MG63 (cell line): ENCODE results near the gene RNF144A. TPM values are rescaled to one million over a fixed set of nuclear protein-coding genes. Genes with fewer than 3 reads are reported as not detected.

Experiments
- DNase-seq: peaks from one replicate; pipeline ENCODE4 v3.0.0-alpha.2; 2020
- H3K27me3 ChIP-seq: fragments of 250-450 bp; sonication (Bioruptor Pico); 2 replicates; pipeline ENCODE4 v1.5.1; 2020; ENCODE audit warnings: mild to moderate bottlenecking, moderate library complexity
- H3K36me3 ChIP-seq: fragments of 250-450 bp; sonication (Bioruptor Pico); 2 replicates; pipeline ENCODE4 v1.5.1; 2020; ENCODE audit warnings: mild to moderate bottlenecking, moderate library complexity
- H3K4me3 ChIP-seq: fragments of 250-450 bp; sonication (Bioruptor Pico); 2 replicates; pipeline ENCODE4 v1.5.1; 2020; ENCODE audit warnings: mild to moderate bottlenecking, moderate library complexity
- H3K9me3 ChIP-seq: fragments of 250-450 bp; sonication (Bioruptor Pico); 2 replicates; pipeline ENCODE4 v1.5.1; 2020; ENCODE audit warnings: mild to moderate bottlenecking, moderate library complexity
- total RNA-seq: library from RNA; depleted of rRNA; stranded (reverse); fragments of >200 nt; shearing (Covaris generic); gene quantifications from 2 replicates; pipeline ENCODE4 v1.2.3, GENCODE V29; 2014; ENCODE audit warnings: low replicate concordance

Gene RNF144A
- total RNA-seq, 1 experiment from 2014 or later = 1.1 TPM

GRCh38 chr2:6921321-6921922, 4.2 kb downstream of the RNF144A start:
- H3K27me3 ChIP-seq = no peaks in the 10 kb centered on the region
- H3K9me3 ChIP-seq = no peaks in the 10 kb centered on the region
- H3K4me3 ChIP-seq = no peak overlapping the region
- H3K36me3 ChIP-seq = no peaks in the 10 kb centered on the region
- DNase-seq = no peak

DNA sequence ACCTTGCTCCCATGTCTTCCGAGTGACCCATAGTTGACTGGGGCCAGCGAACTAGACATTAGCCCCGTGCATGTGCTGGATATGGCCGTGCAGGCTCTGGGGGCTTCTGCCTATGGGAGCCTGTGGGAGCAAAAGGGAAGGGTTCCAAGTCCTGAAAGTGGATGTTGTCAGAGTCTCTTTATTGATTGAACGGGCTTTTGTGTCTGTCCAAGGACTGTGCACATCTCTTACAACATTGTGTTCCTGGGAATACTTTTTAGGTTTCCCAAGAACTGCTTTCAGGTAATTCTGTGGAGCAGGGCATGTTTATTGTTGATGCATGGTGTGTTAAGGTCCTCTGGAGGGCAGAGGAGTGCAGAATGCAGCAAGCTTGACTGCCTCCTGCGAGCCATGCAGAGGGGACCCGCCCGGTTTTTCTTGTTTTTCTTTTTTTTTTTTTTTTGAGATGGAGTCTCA, 5.0 kb downstream of the RNF144A start:
- H3K27me3 ChIP-seq = no peaks in the 10 kb centered on the region

GRCh38 chr2:6923319-6923718, 6.1 kb downstream of the RNF144A start:
- no peaks in the 10 kb centered on the region for H3K36me3 ChIP-seq
- no peak overlapping the region for H3K4me3 ChIP-seq
- H3K9me3 ChIP-seq = no peaks in the 10 kb centered on the region
- no peak for DNase-seq
- no peaks in the 10 kb centered on the region for H3K27me3 ChIP-seq

More for the DNA sequence above, 5.0 kb downstream of the RNF144A start:
- no peaks in the 10 kb centered on the region for H3K9me3 ChIP-seq
- H3K4me3 ChIP-seq = no peak overlapping the region
- no peaks in the 10 kb centered on the region for H3K36me3 ChIP-seq
- no peak for DNase-seq

- Histone ChIP-seq H3K9me3 (no peaks in the 10 kb centered on the region), H3K36me3 (no peaks in the 10 kb centered on the region), H3K27me3 (no peaks in the 10 kb centered on the region), H3K4me3 (no peak overlapping the region)
- no peak for DNase-seq
Observed at GRCh38 chr2:6924101-6924923, 7.1 kb downstream of the RNF144A start.

GRCh38 chr2:6924924-6925409, 7.8 kb downstream of the RNF144A start:
- Histone ChIP-seq H3K4me3 (no peak overlapping the region), H3K27me3 (no peaks in the 10 kb centered on the region), H3K36me3 (no peaks in the 10 kb centered on the region), H3K9me3 (no peaks in the 10 kb centered on the region)
- DNase-seq = no peak

GRCh38 chr2:6926071-6926732, 9.0 kb downstream of the RNF144A start:
- Histone ChIP-seq H3K4me3 (no peak overlapping the region), H3K9me3 (no peaks in the 10 kb centered on the region), H3K36me3 (no peaks in the 10 kb centered on the region), H3K27me3 (no peaks in the 10 kb centered on the region)
- no peak for DNase-seq

- no peaks in the 10 kb centered on the region for H3K9me3 ChIP-seq
- DNase-seq = no peak
Observed at GRCh38 chr2:6927186-6927585, 10.0 kb downstream of the RNF144A start.

DNA sequence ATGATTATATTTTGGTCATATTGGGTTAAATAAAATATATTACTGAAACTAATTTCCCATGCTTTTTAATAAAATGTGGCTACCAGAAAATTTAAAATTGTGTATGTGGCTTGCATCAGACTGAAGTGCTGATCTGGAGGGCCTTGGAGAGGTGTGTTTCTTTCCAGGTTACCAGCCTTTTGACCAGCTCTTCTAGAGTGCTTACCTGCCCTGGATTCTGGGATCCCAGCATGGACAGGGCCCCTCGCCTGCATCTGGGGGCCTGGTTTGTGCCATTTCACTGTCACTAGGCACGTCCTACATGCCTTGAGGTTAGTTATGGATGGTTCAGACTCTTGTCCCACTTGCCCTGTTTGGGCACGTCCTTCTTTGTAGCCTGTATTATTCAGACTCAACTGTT, 10.5 kb downstream of the RNF144A start:
- Histone ChIP-seq H3K4me3 (no peak overlapping the region), H3K36me3 (no peaks in the 10 kb centered on the region), H3K27me3 (no peaks in the 10 kb centered on the region), H3K9me3 (no peaks in the 10 kb centered on the region)
- no peak for DNase-seq

More at GRCh38 chr2:6927186-6927585, 10.0 kb downstream of the RNF144A start:
- Histone ChIP-seq H3K27me3 (no peaks in the 10 kb centered on the region), H3K36me3 (no peaks in the 10 kb centered on the region), H3K4me3 (no peak overlapping the region)

GRCh38 chr2:6928452-6928851, 11.2 kb downstream of the RNF144A start:
- no peaks in the 10 kb centered on the region for H3K27me3 ChIP-seq

GRCh38 chr2:6929196-6929819, 12.1 kb downstream of the RNF144A start:
- peak; percentile 15 for DNase-seq
- Histone ChIP-seq H3K4me3 (no peak overlapping the region), H3K36me3 (no peaks in the 10 kb centered on the region), H3K9me3 (no peaks in the 10 kb centered on the region), H3K27me3 (no peaks in the 10 kb centered on the region)

More at GRCh38 chr2:6928452-6928851, 11.2 kb downstream of the RNF144A start:
- Histone ChIP-seq H3K9me3 (no peaks in the 10 kb centered on the region), H3K36me3 (no peaks in the 10 kb centered on the region), H3K4me3 (no peak overlapping the region)
- no peak for DNase-seq

- Histone ChIP-seq H3K36me3 (no peaks in the 10 kb centered on the region), H3K4me3 (no peak overlapping the region), H3K9me3 (no peaks in the 10 kb centered on the region), H3K27me3 (no peaks in the 10 kb centered on the region)
- DNase-seq = no peak
Observed at GRCh38 chr2:6930923-6931647, 13.9 kb downstream of the RNF144A start.

DNA sequence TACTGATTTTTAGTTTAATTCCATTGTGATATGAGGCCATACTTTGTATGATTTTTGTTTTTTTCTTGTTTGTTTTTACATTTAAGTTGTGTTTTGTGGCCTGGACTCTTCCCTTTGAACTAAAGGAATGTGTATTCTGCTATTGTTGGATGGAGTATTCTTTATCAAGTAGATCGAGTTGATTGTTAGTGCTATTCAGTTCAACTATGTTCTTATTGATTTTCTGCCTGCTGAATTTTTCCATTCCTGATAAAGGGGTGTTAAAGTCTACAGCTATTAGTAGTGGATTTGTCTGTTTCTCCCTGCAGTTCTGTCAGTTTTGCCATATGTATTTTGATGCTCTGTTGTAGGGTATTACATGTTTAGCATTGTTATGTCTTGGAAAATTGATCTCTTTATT, 14.5 kb downstream of the RNF144A start:
- no peak for DNase-seq
- Histone ChIP-seq H3K4me3 (no peak overlapping the region), H3K36me3 (no peaks in the 10 kb centered on the region)

DNA sequence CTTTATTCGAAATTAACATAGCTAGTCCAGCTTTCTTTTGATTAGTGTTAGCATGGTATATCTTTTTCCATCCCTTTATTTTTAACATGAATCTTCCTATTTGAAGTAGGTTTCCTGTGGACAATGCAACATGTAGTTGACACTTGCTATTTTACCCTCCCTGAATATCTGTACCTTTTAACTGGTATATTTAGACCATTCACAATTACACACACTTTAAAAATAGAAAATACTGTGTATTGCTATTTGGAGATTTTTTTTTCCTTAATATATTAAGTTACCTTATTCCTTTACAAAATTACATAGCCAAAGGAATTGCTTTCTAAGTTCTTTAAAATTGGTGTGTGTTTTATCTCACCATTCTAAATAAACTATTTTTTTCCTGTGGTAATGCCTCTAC, 15.0 kb downstream of the RNF144A start:
- Histone ChIP-seq H3K4me3 (no peak overlapping the region), H3K27me3 (no peaks in the 10 kb centered on the region), H3K9me3 (no peaks in the 10 kb centered on the region), H3K36me3 (no peaks in the 10 kb centered on the region)
- DNase-seq = no peak

More for the DNA sequence above, 14.5 kb downstream of the RNF144A start:
- no peaks in the 10 kb centered on the region for H3K27me3 ChIP-seq
- H3K9me3 ChIP-seq = no peaks in the 10 kb centered on the region

DNA sequence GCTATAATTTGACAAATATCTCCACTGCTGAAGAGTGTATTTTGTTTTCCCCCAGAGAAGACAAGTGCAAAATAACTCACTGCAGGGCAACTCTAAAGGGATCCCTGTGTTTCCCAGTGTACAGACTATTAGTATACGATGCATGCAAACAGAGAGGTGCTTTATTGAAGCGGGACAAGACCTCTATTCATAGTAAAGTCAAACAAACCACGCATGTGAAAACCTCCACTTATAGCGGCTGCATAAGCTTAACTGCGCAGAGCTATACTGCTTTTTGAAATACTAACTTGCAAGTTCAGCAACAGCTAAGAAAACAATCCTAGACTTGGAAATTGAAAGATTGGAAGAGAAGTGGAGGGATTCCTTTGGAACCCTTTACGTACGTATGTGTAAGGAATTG, 15.6 kb downstream of the RNF144A start:
- no peak for DNase-seq
- Histone ChIP-seq H3K27me3 (no peaks in the 10 kb centered on the region), H3K9me3 (no peaks in the 10 kb centered on the region), H3K36me3 (no peaks in the 10 kb centered on the region), H3K4me3 (no peak overlapping the region)

GRCh38 chr2:6933911-6934310, 16.7 kb downstream of the RNF144A start:
- Histone ChIP-seq H3K4me3 (no peak overlapping the region), H3K36me3 (no peaks in the 10 kb centered on the region), H3K9me3 (no peaks in the 10 kb centered on the region), H3K27me3 (no peaks in the 10 kb centered on the region)
- DNase-seq = no peak

- H3K9me3 ChIP-seq = no peaks in the 10 kb centered on the region
- H3K36me3 ChIP-seq = no peaks in the 10 kb centered on the region
- H3K4me3 ChIP-seq = no peak overlapping the region
- no peaks in the 10 kb centered on the region for H3K27me3 ChIP-seq
- DNase-seq = no peak
Observed at GRCh38 chr2:6934345-6934744, 17.1 kb downstream of the RNF144A start.
